ENCODE data around the gene PGLYRP3.
A peak's percentile ranks its signal among the peaks of the same experiment; 100 is the strongest.
"Not testable (repeated sequence)": the region's sequence is repeated elsewhere in the genome, so short reads cannot be mapped to it uniquely, and the experiment has no call there.

PGLYRP3 gene

GRCh38 chr1:153348511-153349362 lies 36.0 kb upstream of the PGLYRP3 start, which contains the start of gene PGLYRP4:
Gene PGLYRP4 (minus strand): TSS chr1:153348841. CDS start chr1:153347932, 909 bp downstream.
- DNase-seq, result no peak

GRCh38 chr1:153347856-153348255 lies 35.1 kb upstream of the PGLYRP3 start:
- DNase-seq, result no peak

- not testable (repeated sequence) for DNase-seq
These were observed 34.3 kb upstream of the PGLYRP3 start for GRCh38 chr1:153347049-153347448.

GRCh38 chr1:153346077-153346723 lies 33.4 kb upstream of the PGLYRP3 start:
- DNase-seq, result no peak

- no peak for DNase-seq
These were observed 32.7 kb upstream of the PGLYRP3 start for GRCh38 chr1:153345187-153346076.

- peak; percentile 88 for DNase-seq
These were observed 31.9 kb upstream of the PGLYRP3 start for GRCh38 chr1:153344718-153345025.

GRCh38 chr1:153343811-153344717 lies 31.3 kb upstream of the PGLYRP3 start:
- DNase-seq, result no peak

GRCh38 chr1:153343040-153343681 lies 30.4 kb upstream of the PGLYRP3 start:
- peak; percentile 22 for DNase-seq

- peak; percentile 45 for DNase-seq
These were observed 29.4 kb upstream of the PGLYRP3 start for GRCh38 chr1:153342178-153342577.

GRCh38 chr1:153341431-153341934 lies 28.7 kb upstream of the PGLYRP3 start:
- no peak for DNase-seq

- no peak for DNase-seq
These were observed 27.6 kb upstream of the PGLYRP3 start for GRCh38 chr1:153340356-153340755.

- DNase-seq, result no peak
These were observed 27.1 kb upstream of the PGLYRP3 start for GRCh38 chr1:153339802-153340201.

GRCh38 chr1:153337980-153338853 lies 25.5 kb upstream of the PGLYRP3 start:
- no peak for DNase-seq

- no peak for DNase-seq
These were observed 23.9 kb upstream of the PGLYRP3 start for GRCh38 chr1:153336650-153337049.

GRCh38 chr1:153333902-153334301 lies 21.1 kb upstream of the PGLYRP3 start:
- DNase-seq, result no peak

GRCh38 chr1:153324912-153325311 lies 12.2 kb upstream of the PGLYRP3 start:
- no peak for DNase-seq

- no peak for DNase-seq
These were observed 9.8 kb upstream of the PGLYRP3 start for GRCh38 chr1:153322568-153322967.

GRCh38 chr1:153318145-153318544 lies 5.4 kb upstream of the PGLYRP3 start:
- not testable (repeated sequence) for DNase-seq

GRCh38 chr1:153316013-153316412 lies 3.3 kb upstream of the PGLYRP3 start:
- not testable (repeated sequence) for DNase-seq

GRCh38 chr1:153314388-153314787 lies 1.6 kb upstream of the PGLYRP3 start:
- DNase-seq, result not testable (repeated sequence)
